GM19099 (cell line): ENCODE results near the gene PIP4P1.
A peak's percentile ranks its signal among the peaks of the same experiment; 100 is the strongest.

Experiments used
- POLR2A ChIP-seq: IDR thresholded peaks from 3 replicates; pipeline ENCODE4 v1.6.1; 2011; ENCODE audit warnings: low read depth; ENCODE audit not compliant: insufficient read length; ENCODE audit errors: extremely low read depth

The PIP4P1 gene

GRCh38 chr14:20485900-20486299 is 24.7 kb upstream of the PIP4P1 start:
- no peak for TF ChIP-seq POLR2A

- TF ChIP-seq POLR2A: no peak
Observed at GRCh38 chr14:20482382-20482781, 21.1 kb upstream of the PIP4P1 start.

- no peak for TF ChIP-seq POLR2A
Observed at GRCh38 chr14:20478894-20479293, 17.7 kb upstream of the PIP4P1 start.

GRCh38 chr14:20477211-20477876 is 16.1 kb upstream of the PIP4P1 start:
- TF ChIP-seq POLR2A: no peak

- no peak for TF ChIP-seq POLR2A
Observed at GRCh38 chr14:20476776-20477175, 15.5 kb upstream of the PIP4P1 start.

GRCh38 chr14:20472536-20473169 is 11.4 kb upstream of the PIP4P1 start:
- TF ChIP-seq POLR2A: no peak

GRCh38 chr14:20470603-20470901 is 9.3 kb upstream of the PIP4P1 start:
- no peak for TF ChIP-seq POLR2A

GRCh38 chr14:20469890-20470602 is 8.8 kb upstream of the PIP4P1 start:
- peak; percentile 18 for TF ChIP-seq POLR2A

GRCh38 chr14:20469242-20469889 is 8.1 kb upstream of the PIP4P1 start, which contains the start of gene PNP:
Gene PNP (plus strand): TSS chr14:20469406. CDS start chr14:20469525, 119 bp downstream.
- peak; percentile 99 for TF ChIP-seq POLR2A

GRCh38 chr14:20468764-20469241 is 7.6 kb upstream of the PIP4P1 start:
- TF ChIP-seq POLR2A: no peak

GRCh38 chr14:20460458-20461224 is 593 bp downstream of the PIP4P1 start:
- TF ChIP-seq POLR2A: no peak

- TF ChIP-seq POLR2A: peak; percentile 12
Observed at GRCh38 chr14:20458031-20458789, 3.0 kb downstream of the PIP4P1 start.

GRCh38 chr14:20456971-20457370 is 4.3 kb downstream of the PIP4P1 start:
- no peak for TF ChIP-seq POLR2A

- TF ChIP-seq POLR2A: no peak
Observed at GRCh38 chr14:20455355-20456300, 5.6 kb downstream of the PIP4P1 start.
